Heart right ventricle (tissue), 16 donors: ENCODE data around the gene HEYL. TPM values are rescaled to one million over a fixed set of nuclear protein-coding genes. Genes with fewer than 3 reads are reported as not detected.
A peak's percentile ranks its signal among the peaks of the same experiment; 100 is the strongest.

Experiments
- ATAC-seq, 8 donors: fragments of 200-7000 bp; cut with Tn5 transposase; one replicate each; pipeline ENCODE4 v1.9.1; 2020; ENCODE audit warnings: mild to moderate bottlenecking in 8 of 8, moderate library complexity in 8 of 8, moderate number of reproducible peaks in 1 of 8
- DNase-seq, 2 donors: peaks; one replicate each; pipeline ENCODE4 v3.0.0-alpha.2; 2020
- H3K27ac ChIP-seq, 10 donors: fragments of 200-600 bp; sonication (generic) in 2 of 10; one replicate each; pipeline versions ENCODE4 v1.5.0 to v1.8.0; 2020 to 2022; ENCODE audit warnings: mild to moderate bottlenecking in 3 of 10
- H3K27me3 ChIP-seq, 7 donors: fragments of 200-600 bp; one replicate each; pipeline ENCODE4 v1.8.0; 2021 to 2022; ENCODE audit warnings: mild to moderate bottlenecking in 2 of 7
- H3K36me3 ChIP-seq, 9 donors: fragments of 200-600 bp; sonication (generic) in 1 of 9; one replicate each; pipeline versions ENCODE4 v1.5.0 to v1.8.0; 2020 to 2022; ENCODE audit warnings: mild to moderate bottlenecking in 2 of 9
- H3K4me1 ChIP-seq, 9 donors: fragments of 200-600 bp; sonication (generic) in 1 of 9; one replicate each; pipeline versions ENCODE4 v1.5.0 to v1.8.0; 2020 to 2022; ENCODE audit warnings: mild to moderate bottlenecking in 4 of 9
- H3K4me3 ChIP-seq, 10 donors: fragments of 200-600 bp; sonication (generic) in 2 of 10; one replicate each; pipeline versions ENCODE4 v1.5.0 to v1.8.0; 2020 to 2022; ENCODE audit warnings: mild to moderate bottlenecking in 7 of 10, moderate library complexity in 2 of 10
- H3K9me3 ChIP-seq, 11 donors: fragments of 200-600 bp in 10 of 11; sonication (generic) in 2 of 11; one replicate each; pipeline versions ENCODE4 v1.5.0 to v1.8.0; 2013 to 2022; ENCODE audit warnings: mild to moderate bottlenecking in 2 of 11, control low read depth in 1 of 11, moderate library complexity in 1 of 11
- CTCF ChIP-seq, 9 donors: fragments of 200-600 bp; sonication (generic) in 2 of 9; IDR thresholded peaks; one replicate each; pipeline versions ENCODE4 v1.5.0 to v1.8.0; 2021 to 2022; ENCODE audit warnings: antibody characterized with exemption in 9 of 9, mild to moderate bottlenecking in 5 of 9, moderate library complexity in 1 of 9
- WGBS, 2 donors: extraction: QIAGEN DNeasy Blood & Tissue Kit; methylation state at CpG; one replicate each; pipeline ENCODE4 v1.1.7; 2013; ENCODE audit warnings: inconsistent platforms in 1 of 2; 5-methylcytosine and 5-hydroxymethylcytosine counted together
- intact Hi-C, 10 donors: fragments of 100-400 bp; cut with DNase I; formaldehyde crosslinking; loops; one replicate each; pipeline versions ENCODE4 v1.11.1 to v1.14.2; 2022
- polyA plus RNA-seq, 2 donors: library from polyadenylated mRNA; stranded (reverse); fragments of 200-250 nt; gene quantifications; one replicate each; pipeline ENCODE4 v1.2.3, GENCODE V29; 2013
- total RNA-seq, 10 donors: library from RNA; stranded (reverse); fragmentation: NEBNext Ultra II Directional in 3 of 10; extraction: Animal tissue kit (Norgen Biotek cat#: 25700) in 3 of 10; gene quantifications; one replicate each; pipeline versions ENCODE4 v1.2.1 to v1.2.4, GENCODE V29; 2021 to 2023
- donor health status: Arrhythmogenic right ventricular cardiomyopathy.
- donor health status: ischemic (EF 13 %, LVEDD 7.1; RV severe dilation, severe dysfunction).
- donor health status: healthy with polysubstance abuse.
- donor health status: DM: no; HTN: yes; CAD: no.
- donor health status: DM: no; HTN: no; CAD: no.
- donor health status: ischemic (EF 25% LVEDD 6.9; RV normal size, moderate dysfunction).
- donor health status: ischemic (EF 25% LVEDD 5.7; RV mildly dilated, moderate dysfunction).
- donor health status: healthy.
- donor health status: DM: yes; HTN: yes; CAD: no.
- donor health status: Ischemic cardiomyopathy.
- donor health status: ischemic (EF 35%, LVEDD 5.7; RV mildly dilated, moderate dysfunction).
- donor health status: nonischemic (EF 11% LVEDD 7.7; RV severe dilation, severe dysfunction).
- donor health status: DM: yes; HTN: yes; CAD: no.
- donor health status: PGD.
- donor health status: ischemic (EF 29% LVEDD 5.4; RV normal size, mild dysfunction).
- donor health status: nonischemic (EF 23%, LVEDD 6.1; RV moderate dilation, normal function).

The HEYL gene
- total and polyA plus RNA-seq, 12 donors, result 11.5 to 27.5 (median 14.3) TPM

GRCh38 chr1:39672551-39672947 lies 33.1 kb upstream of the HEYL start:
- no peaks in the 10 kb centered on the region for H3K36me3 ChIP-seq
- H3K4me3 ChIP-seq, result peak overlapping the region; percentile 51 to 72 (median 59)
- WGBS, 2 donors, result 14 to 19% methylated on average over 12 of the region's 12 CpGs
- peak in 8 of 9 donors; percentile 26 to 63 (median 54) for TF ChIP-seq CTCF (IDR thresholded peaks at IDR 0.05)
- intact Hi-C loops, result loop anchor here in 1 of 10 donors (5.0 kb wide), 1 partner anchor 50 kb away; no protein-coding TSS in a partner anchor
- H3K9me3 ChIP-seq, result no peaks in the 10 kb centered on the region
- ATAC-seq, result peak in 6 of 8 donors; percentile 17 to 39 (median 22)
- H3K27me3 ChIP-seq, result peaks cover 0 to 33% (median 12%) of the 10 kb centered on the region in 7 donors
- peaks cover 0 to 52% (median 33%) of the 10 kb centered on the region in 9 donors for H3K4me1 ChIP-seq
- no peak for DNase-seq
- peak overlapping the region in 7 of 10 donors; percentile 75 to 89 (median 84) for H3K27ac ChIP-seq

- peak within 1 kb of the TSS; percentile 51 to 72 (median 59) for H3K4me3 ChIP-seq
- H3K9me3 ChIP-seq, result no peaks in the 10 kb centered on the region
- no peaks in the 10 kb centered on the region for H3K36me3 ChIP-seq
- DNase-seq, result peak; percentile 41 to 67
- ATAC-seq, result peak; percentile 70 to 84 (median 81)
- TF ChIP-seq CTCF (IDR thresholded peaks at IDR 0.05), result no peak
- peaks cover 0 to 56% (median 34%) of the 10 kb centered on the region in 9 donors for H3K4me1 ChIP-seq
- H3K27ac ChIP-seq, result peak within 1 kb of the TSS in 9 of 10 donors; percentile 72 to 89 (median 82)
- intact Hi-C loops, result loop anchor here in 1 of 10 donors (5.0 kb wide), 1 partner anchor 50 kb away; no protein-coding TSS in a partner anchor
- peaks cover 0 to 33% (median 12%) of the 10 kb centered on the region in 7 donors for H3K27me3 ChIP-seq
- WGBS, 2 donors, result 0 to 1% methylated on average over 48 to 55 of the region's 55 CpGs
Observed at GRCh38 chr1:39671793-39672550, 32.5 kb upstream of the HEYL start, which contains the start of gene NT5C1A. Gene NT5C1A (minus strand): TSS chr1:39672107. CDS start chr1:39672038, 69 bp downstream.

- H3K27me3 ChIP-seq, result peaks cover 0 to 33% (median 12%) of the 10 kb centered on the region in 7 donors
- H3K27ac ChIP-seq, result peak overlapping the region in 9 of 10 donors; percentile 72 to 89 (median 82)
- TF ChIP-seq CTCF (IDR thresholded peaks at IDR 0.05), result no peak
- 2 to 3% methylated on average over 26 of the region's 26 CpGs for WGBS, 2 donors
- DNase-seq (peak; percentile 77 to 84), ATAC-seq (peak; percentile 62 to 88 (median 84))
- H3K4me3 ChIP-seq, result peak overlapping the region; percentile 51 to 72 (median 59)
- no peaks in the 10 kb centered on the region for H3K9me3 ChIP-seq
- no peaks in the 10 kb centered on the region for H3K36me3 ChIP-seq
- peaks cover 0 to 56% (median 34%) of the 10 kb centered on the region in 9 donors for H3K4me1 ChIP-seq
- intact Hi-C loops, result loop anchor here in 1 of 10 donors (5.0 kb wide), 1 partner anchor 51 kb away; no protein-coding TSS in a partner anchor
Observed at GRCh38 chr1:39671433-39671792, 32.0 kb upstream of the HEYL start.

- ATAC-seq (no peak), DNase-seq (no peak)
- intact Hi-C loops, result loop anchor here in 1 of 10 donors (5.0 kb wide), 1 partner anchor 52 kb away; no protein-coding TSS in a partner anchor
- no peaks in the 10 kb centered on the region for H3K9me3 ChIP-seq
- peaks cover 0 to 5% (median 0%) of the 10 kb centered on the region in 9 donors for H3K36me3 ChIP-seq
- peaks cover 0 to 56% (median 34%) of the 10 kb centered on the region in 9 donors for H3K4me1 ChIP-seq
- 16 to 22% methylated on average over 1 of the region's 1 CpG for WGBS, 2 donors
- H3K27me3 ChIP-seq, result peaks cover 0 to 33% (median 12%) of the 10 kb centered on the region in 7 donors
- TF ChIP-seq CTCF (IDR thresholded peaks at IDR 0.05), result no peak
- H3K4me3 ChIP-seq, result peak overlapping the region in 7 of 10 donors; percentile 51 to 72 (median 65)
- peak overlapping the region in 2 of 10 donors; percentile 82 to 88 for H3K27ac ChIP-seq
Observed at GRCh38 chr1:39670689-39671088, 31.2 kb upstream of the HEYL start.
